Activated CD4-positive, alpha-beta T cell treated with anti-CD3 and anti-CD28 coated beads, Interleukin-2, amount 10 ng/mL, durations not matched to agents 7 days and 5 days (primary cell): ENCODE measurements around the gene POLR3C. TPM values are rescaled to one million over a fixed set of nuclear protein-coding genes. Genes with fewer than 3 reads are reported as not detected.
"Not testable (repeated sequence)": the region's sequence is repeated elsewhere in the genome, so short reads cannot be mapped to it uniquely, and the experiment has no call there.

Source experiments
- CTCF ChIA-PET: fragments of 350-600 bp; sonication (Branson Sonifier 250); formaldehyde crosslinking; loops from one replicate; lab custom pipeline; 2021; ENCODE audit warnings: antibody characterized with exemption; lab: Charles Lee
- POLR2A ChIA-PET: fragments of 350-600 bp; sonication (Branson Sonifier 250); formaldehyde crosslinking; loops from one replicate; lab custom pipeline; 2021; ENCODE audit warnings: antibody characterized with exemption; lab: Charles Lee
- DNase-seq: peaks from one replicate; pipeline ENCODE4 v3.0.0-alpha.2; 2020
- H3K27ac Mint-ChIP-seq: one replicate; pipeline ENCODE4 v1.8.0; 2021; ENCODE audit warnings: mild to moderate bottlenecking, moderate library complexity, mixed read lengths
- H3K27me3 Mint-ChIP-seq: one replicate; pipeline ENCODE4 v1.8.0; 2021; ENCODE audit warnings: mixed read lengths
- H3K36me3 Mint-ChIP-seq: one replicate; pipeline ENCODE4 v1.8.0; 2021; ENCODE audit warnings: low read depth, mixed read lengths
- H3K4me1 Mint-ChIP-seq: one replicate; pipeline ENCODE4 v1.8.0; 2021; ENCODE audit warnings: mixed read lengths
- H3K4me3 Mint-ChIP-seq: one replicate; pipeline ENCODE4 v1.8.0; 2021; ENCODE audit warnings: mild to moderate bottlenecking, moderate library complexity, mixed read lengths
- H3K9me3 Mint-ChIP-seq: one replicate; pipeline ENCODE4 v1.8.0; 2021; ENCODE audit warnings: mixed read lengths
- total RNA-seq, 2 experiments: library from RNA; stranded (reverse); gene quantifications; one replicate each; pipeline ENCODE4 v1.2.3, GENCODE V29; 2021

POLR3C gene
- 10 to 100 TPM; 34.5 to 38.7 TPM for total RNA-seq

- H3K4me3 Mint-ChIP-seq = peak within 1 kb of the TSS; percentile 96
- H3K27ac Mint-ChIP-seq = peak within 1 kb of the TSS; percentile 95
- H3K36me3 Mint-ChIP-seq = peaks cover 37% of the 10 kb centered on the region
Measured at GRCh38 chr1:145823565-145824498, at the start of gene POLR3C, which contains the start of gene RNF115. TSS of gene POLR3C (plus strand) at chr1:145824200. CDS start at chr1:145825777, 1,577 bp downstream. TSS of gene RNF115 (minus strand) at chr1:145824095. CDS start at chr1:145823873, 222 bp downstream.

GRCh38 chr1:145777357-145778145 lies 46.4 kb upstream of the POLR3C start:
- Mint-ChIP-seq H3K4me1 (peaks cover 14% of the 10 kb centered on the region), H3K36me3 (peaks cover 17% of the 10 kb centered on the region), H3K4me3 (no peak overlapping the region), H3K27me3 (no peaks in the 10 kb centered on the region), H3K27ac (no peak overlapping the region), H3K9me3 (no peaks in the 10 kb centered on the region)
- no peak for DNase-seq
- POLR2A ChIA-PET = no interaction called here
- CTCF ChIA-PET = interaction anchor here (0.6 kb wide), 1 partner anchor 77 kb away, joined by 3 read pairs; no protein-coding TSS in a partner anchor

More at GRCh38 chr1:145823565-145824498, at the start of gene POLR3C, which contains the start of gene RNF115:
- ChIA-PET POLR2A (no interaction called here), CTCF (interaction anchor here (0.9 to 4.2 kb wide), 5 partner anchors 11 to 198 kb away, joined by 3 to 24 read pairs (median 5); partner anchors contain the start of genes HJV and NUDT17)
- H3K9me3 Mint-ChIP-seq = no peaks in the 10 kb centered on the region
- no peaks in the 10 kb centered on the region for H3K27me3 Mint-ChIP-seq
- peaks cover 37% of the 10 kb centered on the region for H3K4me1 Mint-ChIP-seq
- DNase-seq = peak; percentile 92

GRCh38 chr1:145778146-145778540 lies 45.9 kb upstream of the POLR3C start:
- H3K4me3 Mint-ChIP-seq = no peak overlapping the region

GRCh38 chr1:145782272-145783099 lies 41.5 kb upstream of the POLR3C start:
- H3K27ac Mint-ChIP-seq = no peak overlapping the region
- H3K9me3 Mint-ChIP-seq = no peaks in the 10 kb centered on the region
- no peaks in the 10 kb centered on the region for H3K27me3 Mint-ChIP-seq
- H3K4me1 Mint-ChIP-seq = peaks cover 31% of the 10 kb centered on the region
- CTCF ChIA-PET = interaction anchor here (0.7 to 1.4 kb wide), 2 partner anchors 9 to 24 kb away, joined by 3 to 4 read pairs; no protein-coding TSS in a partner anchor
- no peak overlapping the region for H3K4me3 Mint-ChIP-seq
- no peak for DNase-seq
- POLR2A ChIA-PET = no interaction called here
- H3K36me3 Mint-ChIP-seq = peaks cover 35% of the 10 kb centered on the region

More at GRCh38 chr1:145778146-145778540, 45.9 kb upstream of the POLR3C start:
- ChIA-PET POLR2A (no interaction called here), CTCF (no interaction called here)
- Mint-ChIP-seq H3K27me3 (no peaks in the 10 kb centered on the region), H3K4me1 (peaks cover 15% of the 10 kb centered on the region), H3K9me3 (no peaks in the 10 kb centered on the region), H3K36me3 (peaks cover 13% of the 10 kb centered on the region), H3K27ac (no peak overlapping the region)
- DNase-seq = no peak

- no peaks in the 10 kb centered on the region for H3K9me3 Mint-ChIP-seq
- ChIA-PET CTCF (interaction anchor here (0.8 kb wide), 1 partner anchor 12 kb away, joined by 5 read pairs; no protein-coding TSS in a partner anchor), POLR2A (no interaction called here)
- H3K27me3 Mint-ChIP-seq = no peaks in the 10 kb centered on the region
- peaks cover 44% of the 10 kb centered on the region for H3K36me3 Mint-ChIP-seq
- H3K4me1 Mint-ChIP-seq = peaks cover 31% of the 10 kb centered on the region
- peak overlapping the region; percentile 2 for H3K27ac Mint-ChIP-seq
- H3K4me3 Mint-ChIP-seq = no peak overlapping the region
- no peak for DNase-seq
Measured at GRCh38 chr1:145784409-145784808, 39.6 kb upstream of the POLR3C start.

GRCh38 chr1:145785547-145785946 lies 38.5 kb upstream of the POLR3C start:
- H3K27ac Mint-ChIP-seq = peak overlapping the region; percentile 73
- DNase-seq = no peak
- no peaks in the 10 kb centered on the region for H3K27me3 Mint-ChIP-seq
- H3K4me1 Mint-ChIP-seq = peaks cover 31% of the 10 kb centered on the region
- H3K4me3 Mint-ChIP-seq = peak overlapping the region; percentile 46
- no peaks in the 10 kb centered on the region for H3K9me3 Mint-ChIP-seq
- peaks cover 44% of the 10 kb centered on the region for H3K36me3 Mint-ChIP-seq
- CTCF ChIA-PET = interaction anchor here (0.5 to 1.0 kb wide), 2 partner anchors 26 to 252 kb away, joined by 3 read pairs; no protein-coding TSS in a partner anchor
- POLR2A ChIA-PET = no interaction called here

GRCh38 chr1:145786271-145786670 lies 37.7 kb upstream of the POLR3C start:
- no peak for DNase-seq
- H3K9me3 Mint-ChIP-seq = no peaks in the 10 kb centered on the region
- ChIA-PET CTCF (interaction anchor here (1.0 kb wide), 1 partner anchor 27 kb away, joined by 3 read pairs; no protein-coding TSS in a partner anchor), POLR2A (no interaction called here)
- peaks cover 31% of the 10 kb centered on the region for H3K4me1 Mint-ChIP-seq
- peaks cover 44% of the 10 kb centered on the region for H3K36me3 Mint-ChIP-seq
- peak overlapping the region; percentile 73 for H3K27ac Mint-ChIP-seq
- peak overlapping the region; percentile 46 for H3K4me3 Mint-ChIP-seq
- no peaks in the 10 kb centered on the region for H3K27me3 Mint-ChIP-seq

GRCh38 chr1:145788580-145788979 lies 35.4 kb upstream of the POLR3C start:
- CTCF ChIA-PET = interaction anchor here (0.7 kb wide), 1 partner anchor 189 kb away, joined by 7 read pairs; no protein-coding TSS in a partner anchor
- no peak for DNase-seq
- no peaks in the 10 kb centered on the region for H3K9me3 Mint-ChIP-seq
- no peaks in the 10 kb centered on the region for H3K27me3 Mint-ChIP-seq
- H3K27ac Mint-ChIP-seq = no peak overlapping the region
- H3K36me3 Mint-ChIP-seq = peaks cover 43% of the 10 kb centered on the region
- H3K4me1 Mint-ChIP-seq = peaks cover 29% of the 10 kb centered on the region
- POLR2A ChIA-PET = no interaction called here
- H3K4me3 Mint-ChIP-seq = no peak overlapping the region

GRCh38 chr1:145791860-145792259 lies 32.1 kb upstream of the POLR3C start:
- Mint-ChIP-seq H3K4me1 (peaks cover 10% of the 10 kb centered on the region), H3K9me3 (peaks cover 14% of the 10 kb centered on the region), H3K36me3 (peaks cover 42% of the 10 kb centered on the region)
- H3K4me3 Mint-ChIP-seq, H3K27ac Mint-ChIP-seq, H3K27me3 Mint-ChIP-seq, POLR2A ChIA-PET, DNase-seq: not testable (repeated sequence)
- CTCF ChIA-PET = interaction anchor here (0.7 to 1.5 kb wide), 2 partner anchors 11 kb away, joined by 3 read pairs; no protein-coding TSS in a partner anchor

- Mint-ChIP-seq H3K4me3 (no peak overlapping the region), H3K9me3 (peaks cover 18% of the 10 kb centered on the region), H3K27me3 (no peaks in the 10 kb centered on the region), H3K36me3 (peaks cover 45% of the 10 kb centered on the region), H3K4me1 (peaks cover 11% of the 10 kb centered on the region), H3K27ac (no peak overlapping the region)
- CTCF ChIA-PET = interaction anchor here (1.5 kb wide), 1 partner anchor 11 kb away, joined by 3 read pairs; no protein-coding TSS in a partner anchor
- POLR2A ChIA-PET = no interaction called here
- DNase-seq = no peak
Measured at GRCh38 chr1:145792484-145792883, 31.5 kb upstream of the POLR3C start.

GRCh38 chr1:145795257-145795881 lies 28.6 kb upstream of the POLR3C start:
- H3K36me3 Mint-ChIP-seq = peaks cover 55% of the 10 kb centered on the region
- ChIA-PET CTCF (interaction anchor here (0.7 to 2.1 kb wide), 4 partner anchors 9 to 57 kb away, joined by 3 to 5 read pairs (median 4); no protein-coding TSS in a partner anchor), POLR2A (no interaction called here)
- H3K4me1 Mint-ChIP-seq = peaks cover 11% of the 10 kb centered on the region
- no peak overlapping the region for H3K27ac Mint-ChIP-seq
- no peaks in the 10 kb centered on the region for H3K27me3 Mint-ChIP-seq
- peaks cover 26% of the 10 kb centered on the region for H3K9me3 Mint-ChIP-seq
- H3K4me3 Mint-ChIP-seq = no peak overlapping the region
- no peak for DNase-seq
